ENCODE data around the gene ID2. TPM values are rescaled to one million over a fixed set of nuclear protein-coding genes. Genes with fewer than 3 reads are reported as not detected.
A peak's percentile ranks its signal among the peaks of the same experiment; 100 is the strongest.

The ID2 gene
- total RNA-seq, 1 donor = 168 TPM

DNA sequence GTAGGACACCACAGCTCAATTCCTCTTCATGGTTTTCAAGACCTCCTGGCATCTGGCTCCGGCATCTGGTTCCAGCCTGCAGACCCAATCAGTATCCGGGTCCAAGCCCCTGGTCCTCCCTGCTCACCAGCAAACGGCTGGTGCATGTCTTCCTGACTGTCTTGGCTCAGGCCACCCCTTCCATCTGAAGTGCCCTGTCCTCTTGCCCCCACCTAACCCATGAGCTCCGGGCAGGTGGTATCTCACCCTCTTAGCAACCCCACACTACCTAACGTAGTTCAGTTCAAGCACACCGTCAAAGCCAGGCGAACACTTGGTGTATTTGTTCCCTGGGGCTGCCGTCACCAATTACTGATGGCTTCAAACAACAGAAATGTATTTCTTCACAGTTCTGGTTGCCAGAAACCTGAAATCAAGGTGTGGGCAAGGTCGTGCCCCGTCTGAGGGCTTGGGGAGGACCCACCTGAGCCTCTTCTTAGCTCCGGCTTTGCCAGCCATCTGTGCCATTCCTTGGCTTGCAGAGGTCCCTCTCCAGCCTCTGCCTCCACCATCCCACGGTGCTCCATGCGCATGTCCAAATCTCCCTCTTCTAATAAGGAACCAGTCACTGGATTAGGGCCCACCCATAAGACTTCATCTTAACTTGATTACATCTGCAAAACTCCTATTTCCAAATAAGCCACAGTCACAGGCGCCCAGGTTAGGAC, 47.2 kb upstream of the ID2 start:
- Histone ChIP-seq H2AFZ (ENCODE audit: low read length) (no peak overlapping the region), H3K4me2 (ENCODE audit: insufficient read depth, low read length) (no peak overlapping the region)

DNA sequence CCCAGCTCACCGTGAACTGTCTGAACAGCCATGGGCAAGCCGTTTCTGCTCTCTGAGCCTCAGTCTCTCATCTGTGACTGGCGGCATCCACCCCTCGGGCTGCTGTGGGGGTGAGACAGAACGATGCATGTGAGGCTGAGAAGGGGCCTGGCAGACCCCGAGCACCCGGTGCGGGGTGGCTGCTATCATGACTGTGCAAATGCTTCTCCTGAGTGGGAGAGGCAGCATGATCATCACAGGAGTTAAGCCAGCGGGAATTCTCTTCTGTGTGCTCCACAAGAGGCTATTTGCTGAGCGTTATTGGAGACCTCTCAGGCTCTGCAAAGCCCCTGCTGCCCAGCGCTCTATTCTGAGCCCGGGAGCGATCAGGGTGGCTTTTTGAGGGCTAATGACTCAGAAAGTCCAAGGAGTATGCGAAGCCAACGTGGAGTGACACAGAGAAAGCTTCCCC, 45.8 kb upstream of the ID2 start:
- Histone ChIP-seq H2AFZ (ENCODE audit: low read length) (no peak overlapping the region), H3K4me1 (ENCODE audit: insufficient read depth, low read length) (peaks cover 24% of the 10 kb centered on the region), H4K20me1 (ENCODE audit: insufficient read depth, low read length) (no peaks in the 10 kb centered on the region), H3K9me3 (ENCODE audit: low read depth, low read length) (no peaks in the 10 kb centered on the region), H3K4me3 (ENCODE audit: insufficient read depth, low read length) (no peak overlapping the region), H3K27me3 (ENCODE audit: insufficient read depth, low read length) (no peaks in the 10 kb centered on the region), H3K36me3 (ENCODE audit: insufficient read depth, low read length) (no peaks in the 10 kb centered on the region), H3K4me2 (ENCODE audit: insufficient read depth, low read length) (no peak overlapping the region), H3K79me2 (ENCODE audit: insufficient read depth, low read length) (no peaks in the 10 kb centered on the region), H3K27ac (ENCODE audit: low read depth, low read length) (no peak overlapping the region)
- TF ChIP-seq, protein P1, sequence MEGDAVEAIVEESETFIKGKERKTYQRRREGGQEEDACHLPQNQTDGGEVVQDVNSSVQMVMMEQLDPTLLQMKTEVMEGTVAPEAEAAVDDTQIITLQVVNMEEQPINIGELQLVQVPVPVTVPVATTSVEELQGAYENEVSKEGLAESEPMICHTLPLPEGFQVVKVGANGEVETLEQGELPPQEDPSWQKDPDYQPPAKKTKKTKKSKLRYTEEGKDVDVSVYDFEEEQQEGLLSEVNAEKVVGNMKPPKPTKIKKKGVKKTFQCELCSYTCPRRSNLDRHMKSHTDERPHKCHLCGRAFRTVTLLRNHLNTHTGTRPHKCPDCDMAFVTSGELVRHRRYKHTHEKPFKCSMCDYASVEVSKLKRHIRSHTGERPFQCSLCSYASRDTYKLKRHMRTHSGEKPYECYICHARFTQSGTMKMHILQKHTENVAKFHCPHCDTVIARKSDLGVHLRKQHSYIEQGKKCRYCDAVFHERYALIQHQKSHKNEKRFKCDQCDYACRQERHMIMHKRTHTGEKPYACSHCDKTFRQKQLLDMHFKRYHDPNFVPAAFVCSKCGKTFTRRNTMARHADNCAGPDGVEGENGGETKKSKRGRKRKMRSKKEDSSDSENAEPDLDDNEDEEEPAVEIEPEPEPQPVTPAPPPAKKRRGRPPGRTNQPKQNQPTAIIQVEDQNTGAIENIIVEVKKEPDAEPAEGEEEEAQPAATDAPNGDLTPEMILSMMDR (IDR thresholded peaks at IDR 0.05; ENCODE audit: extremely low read depth, low read depth, low read length) = no peak
- peak; percentile 42 for DNase-seq (ENCODE audit: insufficient read length, low spot score, missing footprints)

More for the DNA sequence above, 47.2 kb upstream of the ID2 start:
- peak overlapping the region; percentile 73 for H3K27ac ChIP-seq (ENCODE audit: low read depth, low read length)
- H3K27me3 ChIP-seq (ENCODE audit: insufficient read depth, low read length) = no peaks in the 10 kb centered on the region
- H3K79me2 ChIP-seq (ENCODE audit: insufficient read depth, low read length) = no peaks in the 10 kb centered on the region
- peaks cover 24% of the 10 kb centered on the region for H3K4me1 ChIP-seq (ENCODE audit: insufficient read depth, low read length)
- no peaks in the 10 kb centered on the region for H3K36me3 ChIP-seq (ENCODE audit: insufficient read depth, low read length)
- no peaks in the 10 kb centered on the region for H4K20me1 ChIP-seq (ENCODE audit: insufficient read depth, low read length)
- H3K4me3 ChIP-seq (ENCODE audit: insufficient read depth, low read length) = no peak overlapping the region
- DNase-seq (ENCODE audit: insufficient read length, low spot score, missing footprints) = no peak
- TF ChIP-seq, protein P1 (IDR thresholded peaks at IDR 0.05; ENCODE audit: extremely low read depth, low read depth, low read length) = no peak
- H3K9me3 ChIP-seq (ENCODE audit: low read depth, low read length) = no peaks in the 10 kb centered on the region

DNA sequence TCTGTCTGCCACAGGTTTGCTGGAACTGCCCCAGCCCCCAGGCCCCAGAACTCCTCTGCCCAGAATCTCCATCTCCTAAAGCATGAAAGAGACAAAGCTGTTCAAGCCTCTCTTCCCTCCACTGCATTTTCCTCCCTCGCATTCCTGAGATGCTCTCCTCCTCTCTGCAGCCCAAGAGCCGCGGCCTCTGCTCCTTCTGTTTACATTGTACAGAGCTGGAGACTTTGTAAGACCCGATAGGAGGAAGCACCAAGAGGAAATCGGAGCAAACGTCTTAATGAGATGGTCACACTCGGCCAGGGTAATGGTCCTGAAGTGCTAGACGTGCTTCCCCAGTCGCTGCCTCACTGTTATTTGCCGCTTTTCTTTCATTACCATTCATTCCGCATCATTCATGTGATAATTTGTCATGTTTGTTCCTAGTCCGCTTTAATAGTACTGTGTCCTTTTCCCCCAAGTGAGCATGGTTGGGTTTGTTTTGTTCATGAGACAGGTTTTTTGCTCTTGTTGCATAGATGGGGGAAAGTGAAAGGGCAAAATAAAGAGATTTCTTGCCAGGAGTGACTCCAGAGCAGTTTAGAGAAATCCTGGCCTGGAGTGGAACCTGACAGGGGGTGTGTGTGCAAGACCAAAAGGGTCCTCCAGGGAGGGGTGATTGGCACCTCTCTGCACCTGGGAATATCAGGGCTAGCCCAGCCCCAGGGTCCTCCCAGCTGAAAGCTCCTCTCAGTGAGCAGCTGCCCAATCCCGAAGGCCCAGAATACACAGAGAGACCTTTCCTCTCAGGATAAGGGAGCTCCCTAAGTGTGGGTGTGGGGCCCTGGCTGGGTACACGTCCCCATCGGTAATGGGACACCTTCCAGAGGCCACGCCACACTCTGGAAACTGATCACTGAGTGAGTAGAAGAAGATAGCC, 44.9 kb upstream of the ID2 start:
- peak overlapping the region; percentile 55 for H3K4me2 ChIP-seq (ENCODE audit: insufficient read depth, low read length)
- peak; percentile 92 for DNase-seq (ENCODE audit: insufficient read length, low spot score, missing footprints)

More for the DNA sequence above, 44.9 kb upstream of the ID2 start:
- Histone ChIP-seq H3K27ac (ENCODE audit: low read depth, low read length) (no peak overlapping the region), H3K27me3 (ENCODE audit: insufficient read depth, low read length) (no peaks in the 10 kb centered on the region), H3K4me3 (ENCODE audit: insufficient read depth, low read length) (no peak overlapping the region), H3K36me3 (ENCODE audit: insufficient read depth, low read length) (no peaks in the 10 kb centered on the region), H3K79me2 (ENCODE audit: insufficient read depth, low read length) (no peaks in the 10 kb centered on the region), H4K20me1 (ENCODE audit: insufficient read depth, low read length) (no peaks in the 10 kb centered on the region), H2AFZ (ENCODE audit: low read length) (peak overlapping the region; percentile 79), H3K9me3 (ENCODE audit: low read depth, low read length) (no peaks in the 10 kb centered on the region), H3K4me1 (ENCODE audit: insufficient read depth, low read length) (peaks cover 24% of the 10 kb centered on the region)
- TF ChIP-seq, protein P1 (IDR thresholded peaks at IDR 0.05; ENCODE audit: extremely low read depth, low read depth, low read length) = no peak
